HG03354 (cell line): ENCODE data around the gene STK39.

Source experiments
- ATAC-seq: cut with Tn5 transposase; IDR thresholded peaks from one replicate; pipeline ENCODE4 v1.9.1; 2021; ENCODE audit warnings: mild to moderate bottlenecking; ENCODE audit not compliant: unreplicated experiment, poor library complexity, severe bottlenecking

STK39 gene

GRCh38 chr2:167986223-167986622 is 261.2 kb downstream of the STK39 start:
- no peak for ATAC-seq

- ATAC-seq = no peak
Measured at GRCh38 chr2:167981945-167982344, 265.4 kb downstream of the STK39 start.

- no peak for ATAC-seq
Measured at GRCh38 chr2:167980439-167980838, 267.0 kb downstream of the STK39 start.

GRCh38 chr2:167972746-167973145 is 274.6 kb downstream of the STK39 start:
- ATAC-seq = no peak

GRCh38 chr2:167972020-167972419 is 275.4 kb downstream of the STK39 start:
- ATAC-seq = no peak

GRCh38 chr2:167966937-167967913 is 280.2 kb downstream of the STK39 start:
- ATAC-seq = no peak

- ATAC-seq = no peak
Measured at GRCh38 chr2:167965907-167966761, 281.3 kb downstream of the STK39 start.

GRCh38 chr2:167964650-167965413 is 282.6 kb downstream of the STK39 start:
- no peak for ATAC-seq

- ATAC-seq = no peak
Measured at GRCh38 chr2:167963899-167964649, 283.3 kb downstream of the STK39 start.

- ATAC-seq = no peak
Measured at GRCh38 chr2:167962436-167963226, 284.8 kb downstream of the STK39 start.

- no peak for ATAC-seq
Measured at GRCh38 chr2:167961536-167962048, 285.8 kb downstream of the STK39 start.

- no peak for ATAC-seq
Measured at GRCh38 chr2:167960089-167960747, 287.2 kb downstream of the STK39 start.

- ATAC-seq = no peak
Measured at GRCh38 chr2:167957662-167958061, 289.7 kb downstream of the STK39 start.

- ATAC-seq = no peak
Measured at GRCh38 chr2:167955264-167955906, 292.0 kb downstream of the STK39 start.

GRCh38 chr2:167954495-167954894 is 292.9 kb downstream of the STK39 start:
- ATAC-seq = no peak

- no peak for ATAC-seq
Measured at GRCh38 chr2:167953776-167954175, 293.6 kb downstream of the STK39 start.

GRCh38 chr2:167950571-167950970 is 296.8 kb downstream of the STK39 start:
- ATAC-seq = no peak
